Testis (tissue), 3 donors: ENCODE measurements around the gene SMAD1. TPM values are rescaled to one million over a fixed set of nuclear protein-coding genes. Genes with fewer than 3 reads are reported as not detected.

ENCODE experiments used
- DNase-seq: peaks from one replicate; pipeline ENCODE4 v3.0.0-alpha.2; 2019
- H3K27ac ChIP-seq, 2 donors: fragments of 200-600 bp; sonication (generic); one replicate each; pipeline ENCODE4 v1.5.1; 2019
- H3K27me3 ChIP-seq: fragments of 200-600 bp; sonication (generic); one replicate; pipeline ENCODE4 v1.5.1; 2019
- H3K36me3 ChIP-seq: fragments of 200-600 bp; sonication (generic); one replicate; pipeline ENCODE4 v1.5.1; 2017; ENCODE audit warnings: low read depth; ENCODE audit errors: missing control alignments
- H3K4me1 ChIP-seq: fragments of 200-600 bp; sonication (generic); one replicate; pipeline ENCODE4 v1.5.1; 2019
- H3K4me3 ChIP-seq, 2 donors: fragments of 200-600 bp; sonication (generic); one replicate each; pipeline ENCODE4 v1.5.1; 2017 to 2019
- H3K9me3 ChIP-seq: fragments of 200-600 bp; sonication (generic); one replicate; pipeline ENCODE4 v1.5.1; 2017
- POLR2A ChIP-seq: fragments of 450-650 bp; IDR thresholded peaks from one replicate; pipeline ENCODE4 v1.6.1; 2017; ENCODE audit warnings: antibody characterized with exemption, mild to moderate bottlenecking, moderate library complexity
- WGBS, 2 donors: methylation state at CpG; one replicate each; pipeline ENCODE4 v1.1.5; 2018; 5-methylcytosine and 5-hydroxymethylcytosine counted together
- intact Hi-C: fragments of 100-400 bp; cut with DNase I; formaldehyde crosslinking; loops from one replicate; pipeline ENCODE4 v1.15.1; 2023; ENCODE audit warnings: low total_unique reads
- polyA plus RNA-seq: library from polyadenylated mRNA; stranded (reverse); fragments of 350-450 nt; fragmentation: Illumina TruSeq; extraction: RNeasy Lipid Tissue Mini Kit (QIAGEN cat#74804); gene quantifications from one replicate; pipeline ENCODE4 v1.2.3, GENCODE V29; 2014; ENCODE audit warnings: low read depth, low replicate concordance; ENCODE audit not compliant: insufficient read depth
- total RNA-seq, 2 donors: library from RNA; depleted of rRNA; stranded (reverse); fragments of >200 nt; gene quantifications; one replicate each; pipeline ENCODE4 v1.2.3, GENCODE V29; 2016
- TF ChIP-seq, protein P1 (sequence below), 3 experiments: fragments of 450-650 bp in 2 of 3; fragments of 200-600 bp in 1 of 3; sonication (generic) in 1 of 3; IDR thresholded peaks; one replicate each; pipeline ENCODE4 v1.5.1; 2016 to 2019; ENCODE audit warnings: antibody characterized with exemption in 3 of 3, mild to moderate bottlenecking in 2 of 3, moderate library complexity in 1 of 3

Gene SMAD1
- total and polyA plus RNA-seq, 3 donors from 2014 or later: 29.6 to 37.6 (median 30.1) TPM

DNA sequence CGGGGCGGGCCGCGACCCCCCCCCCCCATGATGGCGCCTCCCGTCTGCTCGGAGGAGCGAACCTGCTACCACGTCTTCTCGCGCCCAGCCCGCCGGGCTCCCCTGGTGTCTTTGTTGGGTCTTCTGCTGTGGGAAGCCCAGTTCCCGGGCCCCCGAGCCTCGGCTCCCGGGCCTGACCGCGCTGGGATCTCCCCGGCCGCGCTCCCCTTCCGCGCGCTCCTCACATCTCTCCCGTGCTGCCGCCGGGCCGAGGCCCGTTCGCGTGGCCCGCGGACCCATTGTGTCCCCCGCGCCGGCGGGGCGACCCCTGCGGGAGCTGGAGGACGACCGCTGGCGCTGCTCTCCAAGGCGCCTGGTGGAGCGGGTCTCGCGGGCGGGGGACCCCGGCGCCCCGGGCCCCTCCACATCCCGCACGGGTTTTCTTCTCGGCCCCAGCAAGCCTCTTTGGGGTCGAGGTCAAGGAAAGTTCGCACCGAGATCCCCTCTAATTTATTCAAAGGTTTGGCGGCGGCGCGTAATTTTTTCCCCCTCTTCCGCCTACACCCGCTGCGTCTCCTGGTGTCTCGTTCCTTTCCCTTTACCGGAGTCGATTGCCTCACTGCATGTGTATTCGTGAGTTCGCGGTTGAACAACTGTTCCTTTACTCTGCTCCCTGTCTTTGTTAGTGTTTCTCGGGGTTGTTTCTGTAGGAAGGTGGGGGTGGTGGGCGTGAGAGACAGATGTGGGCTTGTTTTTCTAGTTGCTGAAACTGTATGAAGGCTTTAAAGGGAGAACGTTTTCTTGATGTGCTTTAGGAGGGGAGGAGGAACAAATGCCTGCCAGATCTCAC is 770 bp downstream of the SMAD1 start:
- H3K9me3 ChIP-seq: no peaks in the 10 kb centered on the region
- peak overlapping the region; percentile 79 to 95 for H3K4me3 ChIP-seq
- peak; percentile 54 for DNase-seq
- H3K36me3 ChIP-seq: no peaks in the 10 kb centered on the region
- peak overlapping the region; percentile 90 to 95 for H3K27ac ChIP-seq
- no peaks in the 10 kb centered on the region for H3K27me3 ChIP-seq
- TF ChIP-seq POLR2A: no peak
- no peaks in the 10 kb centered on the region for H3K4me1 ChIP-seq
- intact Hi-C loops: no loop called here
- WGBS, 2 donors: 1% methylated on average over 22 to 55 of the region's 73 CpGs

DNA sequence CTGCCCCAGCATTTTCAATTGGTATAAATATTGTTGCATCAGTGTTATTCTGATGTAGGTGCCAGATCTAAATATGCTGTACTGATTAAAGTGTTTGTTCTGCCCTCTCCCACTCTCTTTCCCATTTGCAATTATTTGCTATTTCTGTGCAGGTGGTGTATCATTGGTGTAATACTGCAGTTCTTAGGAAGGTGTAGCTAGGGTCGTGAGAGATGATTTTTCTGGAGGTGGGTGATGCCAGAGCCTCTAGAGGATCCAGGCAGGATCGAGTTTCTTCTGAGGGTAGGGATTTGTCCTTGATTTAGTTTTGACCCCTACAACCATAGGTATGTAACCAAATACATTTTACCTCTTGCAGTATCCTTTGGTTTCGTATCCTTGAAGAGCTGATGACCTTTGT is 1.9 kb downstream of the SMAD1 start:
- DNase-seq: no peak
- Histone ChIP-seq H3K36me3 (no peaks in the 10 kb centered on the region), H3K27me3 (no peaks in the 10 kb centered on the region), H3K9me3 (no peaks in the 10 kb centered on the region), H3K4me1 (no peaks in the 10 kb centered on the region), H3K27ac (no peak overlapping the region), H3K4me3 (peak overlapping the region; percentile 79 to 95)
- intact Hi-C loops: no loop called here
- TF ChIP-seq, protein P1, sequence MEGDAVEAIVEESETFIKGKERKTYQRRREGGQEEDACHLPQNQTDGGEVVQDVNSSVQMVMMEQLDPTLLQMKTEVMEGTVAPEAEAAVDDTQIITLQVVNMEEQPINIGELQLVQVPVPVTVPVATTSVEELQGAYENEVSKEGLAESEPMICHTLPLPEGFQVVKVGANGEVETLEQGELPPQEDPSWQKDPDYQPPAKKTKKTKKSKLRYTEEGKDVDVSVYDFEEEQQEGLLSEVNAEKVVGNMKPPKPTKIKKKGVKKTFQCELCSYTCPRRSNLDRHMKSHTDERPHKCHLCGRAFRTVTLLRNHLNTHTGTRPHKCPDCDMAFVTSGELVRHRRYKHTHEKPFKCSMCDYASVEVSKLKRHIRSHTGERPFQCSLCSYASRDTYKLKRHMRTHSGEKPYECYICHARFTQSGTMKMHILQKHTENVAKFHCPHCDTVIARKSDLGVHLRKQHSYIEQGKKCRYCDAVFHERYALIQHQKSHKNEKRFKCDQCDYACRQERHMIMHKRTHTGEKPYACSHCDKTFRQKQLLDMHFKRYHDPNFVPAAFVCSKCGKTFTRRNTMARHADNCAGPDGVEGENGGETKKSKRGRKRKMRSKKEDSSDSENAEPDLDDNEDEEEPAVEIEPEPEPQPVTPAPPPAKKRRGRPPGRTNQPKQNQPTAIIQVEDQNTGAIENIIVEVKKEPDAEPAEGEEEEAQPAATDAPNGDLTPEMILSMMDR (IDR thresholded peaks at IDR 0.05): no peak
- TF ChIP-seq POLR2A: no peak
- WGBS, 2 donors: 43 to 47% methylated on average over 3 of the region's 3 CpGs

DNA sequence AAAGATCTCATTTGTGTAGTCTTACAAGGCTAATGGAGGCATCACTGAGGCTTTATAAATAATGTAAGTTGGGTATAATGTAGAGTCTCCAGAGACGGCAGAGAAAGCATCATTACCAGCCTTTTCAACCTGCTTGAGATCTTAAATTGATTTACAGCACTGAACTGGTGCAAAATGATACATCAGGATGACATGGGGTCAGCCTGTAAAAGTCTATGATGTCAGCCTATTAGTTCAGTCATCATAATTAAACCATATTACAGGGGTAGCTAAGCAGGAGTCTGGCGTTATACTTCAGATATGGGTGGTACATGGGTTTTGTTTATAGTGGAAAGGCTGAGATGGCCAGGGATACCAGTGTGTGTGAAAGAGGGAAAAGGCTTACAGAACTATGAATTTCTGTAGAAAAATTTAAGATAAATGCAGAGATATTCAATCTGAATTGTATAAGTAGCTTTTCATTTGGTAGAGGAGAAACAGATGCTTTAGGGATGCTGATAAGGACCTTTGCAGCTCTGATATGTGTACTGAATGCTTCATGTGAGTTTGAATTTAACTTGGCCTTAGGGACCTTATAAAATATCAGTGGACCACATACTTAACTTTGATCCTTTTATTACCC is 2.7 kb downstream of the SMAD1 start:
- no peaks in the 10 kb centered on the region for H3K9me3 ChIP-seq
- H3K27ac ChIP-seq: no peak overlapping the region
- no peaks in the 10 kb centered on the region for H3K4me1 ChIP-seq
- intact Hi-C loops: no loop called here
- H3K36me3 ChIP-seq: no peaks in the 10 kb centered on the region
- no peak for DNase-seq
- H3K4me3 ChIP-seq: no peak overlapping the region
- 59 to 77% methylated on average over 2 of the region's 2 CpGs for WGBS, 2 donors
- no peaks in the 10 kb centered on the region for H3K27me3 ChIP-seq
- TF ChIP-seq POLR2A: no peak
- TF ChIP-seq, protein P1 (IDR thresholded peaks at IDR 0.05): no peak

DNA sequence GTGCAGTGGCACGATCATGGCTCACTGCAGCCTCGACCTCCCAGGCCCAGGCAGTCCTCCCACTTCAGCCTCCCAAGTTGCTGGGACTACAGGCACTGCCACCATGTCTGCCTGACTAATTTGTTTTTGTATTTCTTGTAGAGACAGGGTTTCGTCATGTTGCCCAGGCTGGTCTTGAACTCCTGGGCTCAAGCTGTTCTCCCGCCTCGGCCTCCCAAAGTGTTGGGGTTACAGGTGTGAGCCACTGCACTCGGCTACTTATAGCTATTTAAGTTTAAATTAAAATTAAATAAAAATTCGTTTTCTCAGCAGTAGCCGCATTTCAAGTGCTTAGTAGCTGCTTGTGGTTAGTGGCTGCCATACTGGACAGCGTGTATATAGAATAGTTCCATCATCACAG is 3.5 kb downstream of the SMAD1 start:
- H3K27me3 ChIP-seq: no peaks in the 10 kb centered on the region
- no peaks in the 10 kb centered on the region for H3K9me3 ChIP-seq
- WGBS, 2 donors: 84 to 94% methylated on average over 9 of the region's 9 CpGs
- TF ChIP-seq, protein P1 (IDR thresholded peaks at IDR 0.05): no peak
- TF ChIP-seq POLR2A: no peak
- DNase-seq: no peak
- H3K27ac ChIP-seq: no peak overlapping the region
- intact Hi-C loops: no loop called here
- no peaks in the 10 kb centered on the region for H3K36me3 ChIP-seq
- no peak overlapping the region for H3K4me3 ChIP-seq
- H3K4me1 ChIP-seq: no peaks in the 10 kb centered on the region

DNA sequence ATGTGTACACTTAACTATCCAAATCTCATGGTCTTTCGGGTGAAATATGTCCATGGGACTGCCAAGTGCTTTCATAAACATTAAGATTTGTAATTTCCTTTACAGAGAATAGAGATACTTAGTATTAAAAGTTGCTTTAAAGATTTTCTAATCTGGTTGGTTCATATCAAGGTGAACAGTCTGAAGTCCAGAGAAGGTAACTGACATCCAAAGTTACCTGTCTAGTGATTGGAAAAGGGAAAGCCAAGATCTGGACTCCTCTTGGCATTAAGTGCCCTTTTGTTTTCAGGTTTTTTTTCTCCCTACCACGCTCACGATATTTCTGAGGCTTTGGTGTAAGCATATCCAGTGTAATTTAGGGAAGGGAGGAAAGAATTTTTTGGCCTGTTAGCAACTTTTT is 5.0 kb downstream of the SMAD1 start:
- no peak for DNase-seq
- WGBS, 2 donors: 81 to 86% methylated on average over 3 of the region's 3 CpGs
- no peaks in the 10 kb centered on the region for H3K9me3 ChIP-seq

More for the DNA sequence above, 5.0 kb downstream of the SMAD1 start:
- H3K27me3 ChIP-seq: no peaks in the 10 kb centered on the region
- intact Hi-C loops: no loop called here
- H3K27ac ChIP-seq: no peak overlapping the region
- TF ChIP-seq, protein P1 (IDR thresholded peaks at IDR 0.05): no peak
- no peak for TF ChIP-seq POLR2A
- H3K36me3 ChIP-seq: no peaks in the 10 kb centered on the region
- no peak overlapping the region for H3K4me3 ChIP-seq
- H3K4me1 ChIP-seq: no peaks in the 10 kb centered on the region
